ENCODE measurements around the gene FRZB. TPM values are rescaled to one million over a fixed set of nuclear protein-coding genes. Genes with fewer than 3 reads are reported as not detected.

The FRZB gene
- total RNA-seq, 3 donors from 2014 or later, result 1.8 to 12.0 (median 2.9) TPM

DNA sequence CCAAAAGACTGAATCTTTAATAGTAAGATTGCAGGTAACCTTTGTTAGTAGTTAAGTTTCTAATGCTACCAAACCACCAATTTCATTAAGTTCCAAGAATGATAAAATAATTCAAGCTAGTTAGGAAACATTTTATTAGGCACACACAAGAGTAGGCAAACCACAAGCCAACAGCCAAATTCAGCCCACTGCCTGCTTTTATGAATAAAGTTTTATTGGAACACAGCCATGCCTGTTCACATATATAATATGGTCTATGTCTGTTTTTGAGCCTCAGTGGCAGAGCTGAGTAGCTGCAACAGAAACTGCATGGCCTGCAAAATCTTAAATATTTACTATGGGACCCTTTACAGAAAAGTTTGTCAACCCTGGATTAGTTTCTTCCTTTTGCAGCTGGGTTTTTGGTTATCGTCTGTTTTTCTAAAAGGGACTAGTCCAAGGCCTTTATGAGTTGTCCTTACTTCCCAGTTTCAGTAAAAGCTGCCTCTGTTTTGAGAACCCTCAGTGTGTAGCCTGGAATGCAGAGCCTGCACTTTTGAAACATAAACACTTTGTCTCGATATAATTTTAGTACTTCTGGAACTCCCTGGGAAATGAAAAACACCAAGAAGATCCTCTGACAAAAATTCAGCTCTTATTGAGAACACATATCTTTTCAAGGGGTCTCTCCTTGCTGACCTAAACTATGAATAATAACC lies 39.1 kb downstream of the FRZB start:
- no peak for TF ChIP-seq POLR2AphosphoS5 (IDR thresholded peaks at IDR 0.05)
- TF ChIP-seq, protein P1, sequence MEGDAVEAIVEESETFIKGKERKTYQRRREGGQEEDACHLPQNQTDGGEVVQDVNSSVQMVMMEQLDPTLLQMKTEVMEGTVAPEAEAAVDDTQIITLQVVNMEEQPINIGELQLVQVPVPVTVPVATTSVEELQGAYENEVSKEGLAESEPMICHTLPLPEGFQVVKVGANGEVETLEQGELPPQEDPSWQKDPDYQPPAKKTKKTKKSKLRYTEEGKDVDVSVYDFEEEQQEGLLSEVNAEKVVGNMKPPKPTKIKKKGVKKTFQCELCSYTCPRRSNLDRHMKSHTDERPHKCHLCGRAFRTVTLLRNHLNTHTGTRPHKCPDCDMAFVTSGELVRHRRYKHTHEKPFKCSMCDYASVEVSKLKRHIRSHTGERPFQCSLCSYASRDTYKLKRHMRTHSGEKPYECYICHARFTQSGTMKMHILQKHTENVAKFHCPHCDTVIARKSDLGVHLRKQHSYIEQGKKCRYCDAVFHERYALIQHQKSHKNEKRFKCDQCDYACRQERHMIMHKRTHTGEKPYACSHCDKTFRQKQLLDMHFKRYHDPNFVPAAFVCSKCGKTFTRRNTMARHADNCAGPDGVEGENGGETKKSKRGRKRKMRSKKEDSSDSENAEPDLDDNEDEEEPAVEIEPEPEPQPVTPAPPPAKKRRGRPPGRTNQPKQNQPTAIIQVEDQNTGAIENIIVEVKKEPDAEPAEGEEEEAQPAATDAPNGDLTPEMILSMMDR (IDR thresholded peaks at IDR 0.05), result no peak
- TF ChIP-seq POLR2A (IDR thresholded peaks at IDR 0.05), result no peak
- no peaks in the 10 kb centered on the region for H3K36me3 ChIP-seq
- no peaks in the 10 kb centered on the region for H3K9me3 ChIP-seq
- intact Hi-C loops (cut with DNase I; ENCODE audit: low total_unique reads), result no loop called here
- no peak overlapping the region for H3K27ac ChIP-seq
- H3K4me1 ChIP-seq, result no peaks in the 10 kb centered on the region
- no peak for DNase-seq (ENCODE audit: low spot score in 2 of 2)
- H3K27me3 ChIP-seq, result no peaks in the 10 kb centered on the region
- H3K4me3 ChIP-seq, result no peak overlapping the region

DNA sequence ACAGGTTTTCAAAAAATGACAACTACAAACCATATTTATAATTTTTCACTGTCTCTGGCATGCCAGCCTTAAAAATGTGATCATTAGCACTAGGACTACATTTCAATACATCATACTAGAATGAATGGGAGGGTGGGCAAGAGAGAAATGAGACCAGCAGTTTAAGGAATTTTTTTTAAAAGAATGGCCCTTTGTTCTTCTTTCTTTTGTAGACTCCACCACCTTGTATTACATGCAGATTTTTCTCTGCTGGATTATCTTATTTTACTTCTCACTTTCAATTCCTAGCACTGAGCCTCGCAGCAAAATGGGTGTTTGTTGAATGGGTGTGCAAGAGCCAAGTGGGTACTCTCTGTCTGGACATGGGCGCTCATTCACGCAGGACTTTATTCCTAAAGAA lies 39.9 kb downstream of the FRZB start:
- intact Hi-C loops (cut with DNase I; ENCODE audit: low total_unique reads), result no loop called here
- H3K4me3 ChIP-seq, result no peak overlapping the region
- H3K27ac ChIP-seq, result no peak overlapping the region
- no peaks in the 10 kb centered on the region for H3K36me3 ChIP-seq
- no peaks in the 10 kb centered on the region for H3K9me3 ChIP-seq
- TF ChIP-seq, protein P1 (IDR thresholded peaks at IDR 0.05), result no peak
- TF ChIP-seq POLR2A (IDR thresholded peaks at IDR 0.05) (no peak), POLR2AphosphoS5 (IDR thresholded peaks at IDR 0.05) (no peak)
- H3K27me3 ChIP-seq, result no peaks in the 10 kb centered on the region
- DNase-seq (ENCODE audit: low spot score in 2 of 2), result no peak
- no peaks in the 10 kb centered on the region for H3K4me1 ChIP-seq

DNA sequence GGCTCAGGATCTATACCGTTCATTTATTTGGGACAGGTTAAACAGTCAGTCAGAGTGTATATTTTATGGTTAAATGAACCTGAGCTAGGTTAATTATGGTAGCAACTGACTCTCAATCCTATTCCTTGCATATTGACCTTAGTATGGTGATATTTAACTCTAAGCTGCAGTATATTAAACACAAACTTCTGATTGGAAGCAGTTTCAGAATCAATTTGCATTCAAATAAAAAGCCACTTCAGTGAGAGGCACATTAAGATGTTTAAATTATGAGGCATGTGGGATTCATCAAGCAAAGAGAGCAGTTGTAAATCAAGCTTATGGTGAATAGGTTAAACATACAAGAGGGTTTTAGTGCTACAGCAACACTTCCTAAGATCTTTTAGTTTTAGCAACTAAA lies 40.4 kb downstream of the FRZB start:
- H3K9me3 ChIP-seq, result no peaks in the 10 kb centered on the region
- intact Hi-C loops (cut with DNase I; ENCODE audit: low total_unique reads), result no loop called here
- no peaks in the 10 kb centered on the region for H3K4me1 ChIP-seq
- TF ChIP-seq, protein P1 (IDR thresholded peaks at IDR 0.05), result no peak
- TF ChIP-seq POLR2AphosphoS5 (IDR thresholded peaks at IDR 0.05) (no peak), POLR2A (IDR thresholded peaks at IDR 0.05) (no peak)
- no peak for DNase-seq (ENCODE audit: low spot score in 2 of 2)
- no peak overlapping the region for H3K27ac ChIP-seq
- no peaks in the 10 kb centered on the region for H3K36me3 ChIP-seq
- H3K27me3 ChIP-seq, result no peaks in the 10 kb centered on the region
- H3K4me3 ChIP-seq, result no peak overlapping the region

DNA sequence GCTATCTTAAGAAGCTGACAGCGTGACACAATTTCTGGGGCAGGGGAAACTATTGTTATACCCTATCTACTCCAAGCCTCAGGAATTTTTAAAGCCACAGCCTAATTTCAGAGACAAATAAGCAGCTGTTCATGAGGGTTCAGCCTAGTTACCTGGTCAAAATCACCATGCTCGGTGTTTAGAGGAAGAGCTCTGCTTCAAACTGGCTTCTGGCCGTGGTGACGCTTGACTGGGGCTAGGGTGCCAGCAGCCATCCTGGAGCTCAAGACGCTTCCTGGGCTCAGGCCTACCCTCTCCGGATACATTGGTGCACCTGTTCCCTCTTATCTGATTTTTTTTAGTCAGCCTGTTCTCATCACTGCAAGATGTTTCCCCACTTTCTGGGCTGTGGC lies 41.7 kb downstream of the FRZB start:
- Histone ChIP-seq H3K4me1 (no peaks in the 10 kb centered on the region), H3K27ac (no peak overlapping the region), H3K36me3 (no peaks in the 10 kb centered on the region), H3K9me3 (no peaks in the 10 kb centered on the region), H3K4me3 (no peak overlapping the region), H3K27me3 (no peaks in the 10 kb centered on the region)
- intact Hi-C loops (cut with DNase I; ENCODE audit: low total_unique reads), result no loop called here
- TF ChIP-seq, protein P1 (IDR thresholded peaks at IDR 0.05), result no peak
- no peak for TF ChIP-seq POLR2A (IDR thresholded peaks at IDR 0.05)
- TF ChIP-seq POLR2AphosphoS5 (IDR thresholded peaks at IDR 0.05), result no peak
- no peak for DNase-seq (ENCODE audit: low spot score in 2 of 2)

DNA sequence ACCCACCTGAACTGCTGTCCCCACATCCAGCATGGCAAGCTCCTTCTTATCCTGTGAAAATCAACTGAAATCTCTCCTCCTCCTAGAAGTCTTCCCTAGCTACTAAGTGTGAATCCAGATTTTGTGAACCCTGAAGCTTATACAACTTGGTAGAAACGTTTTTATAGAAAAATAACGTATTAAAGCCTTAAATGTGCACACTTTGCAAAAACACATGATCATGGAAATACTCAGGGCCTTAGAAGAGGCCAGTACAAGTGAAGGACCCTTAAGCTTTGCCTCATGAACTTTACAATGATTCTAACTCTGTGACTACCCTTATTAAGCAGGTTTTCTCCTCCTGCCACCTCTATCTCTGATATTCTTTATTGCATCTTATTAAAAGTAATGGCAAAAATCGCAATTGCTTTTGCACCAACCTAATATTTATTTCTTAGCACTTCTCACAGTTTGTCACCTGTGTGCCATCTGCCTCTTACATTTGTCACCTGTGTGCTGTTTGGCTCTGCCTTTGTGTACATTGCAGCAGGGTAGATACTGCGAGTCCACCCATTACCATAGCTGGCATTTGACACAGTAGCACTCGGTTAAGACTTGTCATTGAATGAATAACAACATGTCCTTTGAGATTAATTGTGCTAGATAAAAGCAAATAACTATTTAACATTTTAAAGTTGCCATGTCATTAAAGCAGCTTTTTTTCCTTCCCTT lies 42.2 kb downstream of the FRZB start:
- no peaks in the 10 kb centered on the region for H3K36me3 ChIP-seq
- H3K4me3 ChIP-seq, result no peak overlapping the region
- no peaks in the 10 kb centered on the region for H3K4me1 ChIP-seq
- no peak for DNase-seq (ENCODE audit: low spot score in 2 of 2)
- intact Hi-C loops (cut with DNase I; ENCODE audit: low total_unique reads), result no loop called here
- no peak for TF ChIP-seq POLR2A (IDR thresholded peaks at IDR 0.05)
- TF ChIP-seq POLR2AphosphoS5 (IDR thresholded peaks at IDR 0.05), result no peak
- TF ChIP-seq, protein P1 (IDR thresholded peaks at IDR 0.05), result no peak
- no peak overlapping the region for H3K27ac ChIP-seq
- H3K9me3 ChIP-seq, result no peaks in the 10 kb centered on the region
- no peaks in the 10 kb centered on the region for H3K27me3 ChIP-seq
